GM20431 (cell line): Measurements from ENCODE around the gene ADGRF5.
"Not testable (repeated sequence)": the region's sequence is repeated elsewhere in the genome, so short reads cannot be mapped to it uniquely, and the experiment has no call there.

ENCODE experiments used
- in situ Hi-C: fragments of 300-500 bp; cut with MseI, MboI; formaldehyde crosslinking; loops from one replicate; pipeline ENCODE4 v1.15.0; 2020; ENCODE audit warnings: low sequenced_read_pairs; ENCODE audit not compliant: unreplicated experiment

Gene ADGRF5

GRCh38 chr6:46838033-46838432, 83.7 kb downstream of the ADGRF5 start:
- in situ Hi-C loops = no loop called here

GRCh38 chr6:46834991-46835390, 86.7 kb downstream of the ADGRF5 start:
- in situ Hi-C loops = not testable (repeated sequence)

DNA sequence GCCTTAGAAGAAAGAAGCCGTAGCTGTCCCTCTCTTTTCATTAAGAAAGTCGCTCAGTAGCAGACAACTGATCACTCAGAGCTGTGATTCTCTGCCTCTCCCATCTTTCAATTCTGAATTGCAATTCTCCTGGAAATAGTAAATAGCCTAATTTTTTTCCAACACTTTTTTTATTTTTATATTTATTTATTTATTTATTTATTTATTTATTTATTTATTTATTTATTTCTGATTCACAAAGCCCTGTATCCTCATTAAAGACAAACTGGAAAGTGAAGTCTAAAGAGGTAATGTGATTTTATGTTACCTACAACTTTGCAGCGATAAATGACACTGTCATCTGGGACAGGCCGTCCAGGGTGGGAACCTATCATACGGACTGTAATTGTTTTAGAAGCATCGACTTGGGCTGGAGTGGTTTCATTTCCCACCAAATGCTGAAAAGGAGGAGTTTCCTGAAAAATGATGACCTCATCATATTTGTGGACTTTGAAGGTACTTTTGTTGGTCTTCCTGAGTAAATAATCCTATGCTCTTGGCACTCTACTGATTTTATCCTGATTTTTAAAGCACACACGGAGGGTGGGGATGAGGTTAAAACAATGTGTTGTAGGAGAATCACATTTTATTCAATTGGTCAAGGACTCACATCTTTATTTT, 87.4 kb downstream of the ADGRF5 start:
- in situ Hi-C loops = not testable (repeated sequence)

DNA sequence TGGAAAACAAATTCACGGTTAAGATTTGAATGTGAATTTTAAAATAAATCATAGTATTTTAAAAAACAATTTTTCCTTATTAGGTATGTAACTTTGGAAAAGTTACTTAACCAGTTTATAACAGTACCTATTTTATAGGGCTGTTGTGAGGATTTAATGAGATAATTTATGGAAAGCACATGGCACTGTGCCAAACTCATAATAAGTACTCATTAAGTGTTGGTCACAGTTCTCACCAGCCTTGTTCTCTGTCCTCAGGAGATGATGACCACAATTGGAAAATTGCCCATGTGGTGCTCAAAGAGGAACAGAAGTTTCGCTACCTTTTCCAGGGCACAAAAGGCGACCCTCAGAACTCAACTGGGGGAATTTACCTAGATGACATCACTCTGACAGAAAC, 88.9 kb downstream of the ADGRF5 start:
- in situ Hi-C loops = no loop called here

DNA sequence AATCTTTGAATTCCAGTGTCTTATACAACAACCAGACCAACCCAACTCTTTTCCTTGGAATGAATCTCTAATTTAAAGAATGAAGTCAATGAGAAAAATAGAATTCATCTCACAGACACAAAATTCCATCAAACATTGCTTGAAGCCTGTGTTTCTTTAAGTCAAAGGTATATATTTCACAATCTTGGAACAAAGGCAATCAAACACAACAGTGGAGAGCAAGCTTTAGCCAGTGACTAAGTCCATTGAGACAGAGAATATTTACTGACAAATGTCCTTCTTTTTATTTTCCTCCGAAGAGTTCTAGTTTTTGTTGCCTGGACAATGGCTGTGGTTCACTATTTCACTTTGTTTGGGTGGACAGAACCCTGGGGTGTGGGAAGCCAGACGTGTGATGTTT, 92.8 kb downstream of the ADGRF5 start:
- in situ Hi-C loops = no loop called here

- in situ Hi-C loops = no loop called here
Measured at GRCh38 chr6:46821458-46821881, 100.3 kb downstream of the ADGRF5 start.

DNA sequence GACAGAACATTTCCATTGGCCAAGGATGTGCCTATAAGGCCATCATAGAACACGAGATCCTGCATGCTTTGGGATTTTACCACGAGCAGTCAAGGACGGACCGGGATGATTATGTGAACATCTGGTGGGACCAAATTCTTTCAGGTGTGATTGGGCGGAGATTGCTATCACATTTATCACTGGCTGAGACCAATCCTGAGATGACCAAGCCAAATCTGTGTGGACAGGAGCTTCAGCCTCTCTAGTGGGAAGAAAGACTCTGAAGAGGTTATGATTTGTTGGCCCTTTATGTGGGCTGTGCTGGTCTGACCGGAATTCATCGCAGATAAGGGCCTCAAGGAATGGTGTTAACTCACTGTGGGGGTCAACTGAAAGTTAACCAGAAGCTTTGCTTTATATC, 102.2 kb downstream of the ADGRF5 start:
- in situ Hi-C loops = no loop called here

DNA sequence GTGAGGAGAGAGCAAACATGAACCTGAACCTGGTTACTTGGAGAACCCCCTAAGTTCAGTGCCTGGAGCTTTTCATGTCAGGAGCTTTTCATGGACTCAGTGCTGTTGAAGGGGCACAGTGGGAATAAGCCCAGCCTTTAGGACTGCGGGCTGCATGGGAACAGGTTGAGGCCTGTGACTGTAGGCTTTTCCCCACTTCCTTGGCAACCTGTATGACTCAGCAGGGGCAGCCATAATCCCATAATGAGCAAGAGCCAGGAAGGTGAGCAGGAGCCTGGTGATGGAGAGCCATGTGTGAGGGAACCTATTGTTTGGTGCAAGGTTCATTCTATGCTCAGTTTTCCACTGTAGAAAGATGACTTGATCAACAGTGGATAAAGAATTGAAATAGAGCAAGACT, 105.1 kb downstream of the ADGRF5 start:
- in situ Hi-C loops = no loop called here

DNA sequence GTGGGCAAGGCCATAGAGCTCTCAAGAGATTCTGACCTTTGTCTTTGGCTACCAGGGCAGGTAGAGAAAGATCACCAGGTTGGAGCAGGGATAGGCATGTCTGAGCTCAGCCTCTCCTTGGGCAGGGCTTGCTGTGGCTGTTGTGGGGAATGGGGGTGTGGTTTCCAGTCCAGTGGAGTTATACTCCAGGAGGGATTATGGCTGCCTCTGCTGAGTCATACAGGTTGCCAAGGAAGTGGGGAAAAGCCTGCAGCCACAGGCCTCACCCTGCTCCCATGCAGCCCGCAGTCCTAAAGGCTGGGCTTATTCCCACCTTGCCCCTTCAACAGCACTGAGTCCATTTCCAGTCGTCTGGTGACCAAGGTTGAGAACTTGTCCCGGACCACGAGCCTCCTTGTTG, 106.6 kb downstream of the ADGRF5 start:
- in situ Hi-C loops = no loop called here

- in situ Hi-C loops = no loop called here
Measured at GRCh38 chr6:46808806-46809205, 112.9 kb downstream of the ADGRF5 start.
